ENCODE data around the gene ZSWIM5.
"Not testable (repeated sequence)": the region's sequence is repeated elsewhere in the genome, so short reads cannot be mapped to it uniquely, and the experiment has no call there.

The ZSWIM5 gene

DNA sequence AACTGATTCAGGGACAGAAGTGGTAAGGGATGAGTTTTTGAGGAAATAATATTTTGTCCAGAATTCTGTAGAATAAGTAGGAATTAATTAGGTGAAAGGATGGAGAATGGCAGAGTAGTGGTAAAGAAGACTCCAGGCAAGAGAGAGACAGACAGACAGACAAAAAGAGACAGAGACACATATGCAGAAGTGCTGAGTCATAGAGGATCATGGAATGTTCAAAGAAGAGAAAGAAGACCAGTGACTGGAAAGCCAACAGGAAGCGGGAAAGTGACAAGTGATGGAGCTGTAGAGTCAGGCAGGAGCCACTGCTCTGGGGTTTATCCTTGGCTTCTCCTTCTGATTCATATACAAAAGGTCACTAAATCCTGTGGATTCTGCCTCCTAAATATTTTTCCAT lies 108.5 kb downstream of the ZSWIM5 start:
- DNase-seq (ENCODE audit: low read depth in 1 of 2, low spot score in 1 of 2), result no peak

GRCh38 chr1:45097079-45097478 lies 109.3 kb downstream of the ZSWIM5 start:
- DNase-seq (ENCODE audit: low read depth in 1 of 2, low spot score in 1 of 2), result no peak

DNA sequence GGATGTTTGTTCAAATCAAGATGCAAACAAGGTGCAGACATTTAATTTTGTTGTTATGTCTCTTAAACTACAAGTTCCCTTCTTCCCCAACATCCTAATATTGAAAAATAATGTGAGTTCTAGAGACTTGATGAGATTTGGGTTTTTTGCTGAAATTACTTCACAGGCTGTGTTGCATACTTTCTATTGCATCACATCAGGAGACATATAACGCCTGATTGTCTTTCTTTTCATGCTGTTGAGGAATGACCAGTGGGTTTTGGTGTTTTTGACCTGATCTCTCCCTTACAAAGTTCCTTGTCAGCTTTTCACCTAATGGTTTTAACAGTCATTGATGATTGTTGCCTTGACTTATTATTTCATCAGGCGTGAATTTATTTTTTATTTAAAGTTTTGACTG lies 111.0 kb downstream of the ZSWIM5 start:
- no peak for DNase-seq (ENCODE audit: low read depth in 1 of 2, low spot score in 1 of 2)

DNA sequence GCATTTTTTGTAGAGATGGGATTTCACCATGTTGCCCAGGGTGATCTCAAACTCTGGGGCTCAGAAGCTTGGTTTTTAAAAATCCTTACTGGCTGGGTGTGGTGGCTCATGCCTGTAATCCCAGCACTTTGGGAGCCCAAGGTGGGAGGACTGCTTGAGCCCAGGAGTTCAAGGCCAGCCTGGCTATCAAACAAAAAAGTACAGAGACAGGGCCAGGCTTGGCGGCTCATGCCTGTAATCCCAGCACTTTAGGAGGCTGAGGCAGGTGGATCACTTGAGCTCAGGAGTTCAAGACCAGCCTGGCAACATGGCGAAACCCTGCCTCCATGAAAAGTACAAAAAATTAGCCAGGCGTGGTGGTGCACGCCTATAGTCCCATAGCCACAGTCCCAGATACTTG lies 112.0 kb downstream of the ZSWIM5 start:
- not testable (repeated sequence) for DNase-seq (ENCODE audit: low read depth in 1 of 2, low spot score in 1 of 2)

DNA sequence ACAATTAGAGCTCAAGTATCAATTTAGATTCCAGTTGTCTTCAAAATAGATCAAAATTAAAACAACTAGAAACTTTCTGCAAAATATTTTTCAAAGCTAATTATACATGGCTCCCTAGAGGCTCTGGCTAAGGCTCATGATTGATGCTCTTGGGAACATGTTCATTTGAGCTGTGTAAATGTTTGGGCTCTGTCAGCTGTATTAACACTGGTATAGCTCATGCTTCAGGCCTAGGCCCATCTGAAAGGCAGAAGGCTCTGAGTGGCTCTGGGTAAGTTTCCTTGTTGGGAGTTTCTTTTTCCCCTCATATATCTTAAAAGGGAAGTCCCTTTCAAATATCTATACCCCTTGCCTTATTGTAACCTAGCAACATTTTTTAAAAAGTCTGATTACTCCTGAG lies 113.1 kb downstream of the ZSWIM5 start:
- no peak for DNase-seq (ENCODE audit: low read depth in 1 of 2, low spot score in 1 of 2)

GRCh38 chr1:45089711-45090110 lies 116.7 kb downstream of the ZSWIM5 start:
- DNase-seq (ENCODE audit: low read depth in 1 of 2, low spot score in 1 of 2), result no peak

- no peak for DNase-seq (ENCODE audit: low read depth in 1 of 2, low spot score in 1 of 2)
These were observed 121.8 kb downstream of the ZSWIM5 start for GRCh38 chr1:45084562-45084961.

DNA sequence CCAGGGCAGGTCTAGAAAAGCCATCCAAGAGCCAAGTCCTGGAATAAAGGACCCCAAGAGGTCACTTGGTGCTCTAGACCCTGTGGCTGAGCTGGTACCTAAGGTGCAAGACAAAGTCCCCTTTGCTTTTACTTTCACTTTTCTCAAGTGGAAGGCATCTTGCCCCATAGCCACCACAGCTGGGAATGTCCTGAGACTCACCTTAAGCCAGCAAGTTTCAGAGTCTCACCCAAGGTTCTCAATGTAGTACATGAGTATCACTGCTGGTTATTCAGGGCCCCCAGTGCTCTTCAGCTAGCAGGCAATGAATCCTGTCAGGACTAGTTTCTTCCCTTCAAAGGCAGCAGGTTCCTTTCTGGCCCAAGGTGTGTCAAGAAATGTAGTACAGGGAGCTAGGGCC lies 126.9 kb downstream of the ZSWIM5 start:
- no peak for DNase-seq (ENCODE audit: low read depth in 1 of 2, low spot score in 1 of 2)

- DNase-seq (ENCODE audit: low read depth in 1 of 2, low spot score in 1 of 2), result not testable (repeated sequence)
These were observed 129.4 kb downstream of the ZSWIM5 start for GRCh38 chr1:45076959-45077358.

- no peak for DNase-seq (ENCODE audit: low read depth in 1 of 2, low spot score in 1 of 2)
These were observed 134.8 kb downstream of the ZSWIM5 start for GRCh38 chr1:45071567-45071966.

DNA sequence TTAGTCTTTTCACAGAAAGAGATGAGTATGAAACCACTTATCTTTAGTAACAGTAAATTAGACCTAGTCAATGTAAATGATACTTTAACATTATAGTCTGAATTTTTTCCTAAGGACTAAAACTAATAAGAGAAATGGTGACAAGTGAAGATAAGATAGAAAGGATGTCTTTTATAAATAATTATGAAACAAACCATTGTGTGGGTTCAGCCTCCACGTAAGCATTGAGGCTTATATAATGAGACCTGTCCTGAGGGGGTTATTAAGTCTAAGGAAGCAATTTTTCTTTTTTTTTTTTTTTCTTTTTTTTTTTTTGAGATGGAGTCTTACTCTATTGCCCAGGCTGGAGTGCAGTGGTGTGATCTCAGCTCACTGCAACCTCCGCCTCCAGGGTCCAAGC lies 138.6 kb downstream of the ZSWIM5 start:
- DNase-seq (ENCODE audit: low read depth in 1 of 2, low spot score in 1 of 2), result no peak

DNA sequence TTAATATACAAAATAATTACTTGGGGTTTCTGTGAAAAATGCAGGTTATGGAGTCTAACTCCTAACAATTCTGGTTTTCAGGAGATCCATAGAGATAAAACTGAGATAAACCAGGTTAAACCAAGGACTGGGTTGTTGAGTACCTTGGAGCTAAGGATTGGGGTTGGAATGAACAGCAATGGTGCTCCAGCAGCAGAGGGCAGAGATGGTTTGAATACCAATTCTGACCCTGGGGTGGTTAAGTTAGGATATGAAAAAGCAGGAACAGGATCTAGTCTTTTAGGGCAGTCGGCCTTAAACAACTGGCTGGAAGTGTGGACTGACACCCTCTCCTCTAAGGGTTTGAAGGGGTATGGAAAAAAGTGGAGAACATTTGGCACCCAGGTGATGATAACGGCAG lies 141.3 kb downstream of the ZSWIM5 start:
- DNase-seq (ENCODE audit: low read depth in 1 of 2, low spot score in 1 of 2), result no peak

DNA sequence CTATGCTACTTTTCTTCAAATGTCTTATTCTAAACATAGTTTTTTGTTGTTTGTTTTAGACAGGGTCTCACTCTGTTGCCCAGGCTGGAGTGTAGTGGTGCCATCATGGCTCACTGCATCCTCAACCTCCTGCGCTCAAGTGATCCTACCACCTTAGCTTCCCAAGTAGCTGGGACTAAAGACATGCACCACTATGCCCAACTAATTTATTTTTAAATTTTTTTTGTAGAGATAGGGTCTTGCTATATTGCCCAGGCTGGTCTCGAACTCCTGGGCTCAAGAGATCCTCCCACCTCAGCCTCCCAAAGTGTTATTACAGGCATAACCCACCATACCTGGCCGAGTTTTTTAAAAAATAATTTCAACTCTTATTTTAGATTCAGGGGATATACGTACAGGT lies 143.9 kb downstream of the ZSWIM5 start:
- not testable (repeated sequence) for DNase-seq (ENCODE audit: low read depth in 1 of 2, low spot score in 1 of 2)

GRCh38 chr1:45059829-45060228 lies 146.6 kb downstream of the ZSWIM5 start:
- DNase-seq (ENCODE audit: low read depth in 1 of 2, low spot score in 1 of 2), result no peak

- no peak for DNase-seq (ENCODE audit: low read depth in 1 of 2, low spot score in 1 of 2)
These were observed 148.9 kb downstream of the ZSWIM5 start for GRCh38 chr1:45057542-45057941.

GRCh38 chr1:45051005-45051772 lies 155.2 kb downstream of the ZSWIM5 start:
- no peak for DNase-seq (ENCODE audit: low read depth in 1 of 2, low spot score in 1 of 2)

GRCh38 chr1:45047032-45047431 lies 159.4 kb downstream of the ZSWIM5 start:
- no peak for DNase-seq (ENCODE audit: low read depth in 1 of 2, low spot score in 1 of 2)

GRCh38 chr1:45044916-45045315 lies 161.5 kb downstream of the ZSWIM5 start:
- no peak for DNase-seq (ENCODE audit: low read depth in 1 of 2, low spot score in 1 of 2)

- DNase-seq (ENCODE audit: low read depth in 1 of 2, low spot score in 1 of 2), result no peak
These were observed 163.3 kb downstream of the ZSWIM5 start for GRCh38 chr1:45043094-45043493.

DNA sequence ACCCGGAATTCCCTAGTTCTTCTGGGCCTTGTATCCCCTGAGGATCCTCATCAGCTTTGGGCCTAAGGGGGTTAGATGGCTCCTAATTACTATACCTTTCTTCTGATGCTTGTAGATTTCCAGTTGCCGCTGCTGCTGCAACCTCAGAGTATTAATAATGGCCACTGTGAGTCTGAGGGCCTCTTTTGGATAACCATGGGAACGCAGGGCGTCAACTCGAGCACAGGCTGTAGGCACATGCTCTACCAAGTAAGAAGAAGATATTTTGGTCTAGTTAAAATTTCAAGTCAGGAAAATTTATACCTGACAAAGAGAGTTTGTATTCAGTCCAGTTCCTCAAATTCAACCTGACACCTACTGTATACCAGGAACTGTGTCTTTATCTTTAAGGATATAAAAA lies 166.1 kb downstream of the ZSWIM5 start:
- no peak for DNase-seq (ENCODE audit: low read depth in 1 of 2, low spot score in 1 of 2)

DNA sequence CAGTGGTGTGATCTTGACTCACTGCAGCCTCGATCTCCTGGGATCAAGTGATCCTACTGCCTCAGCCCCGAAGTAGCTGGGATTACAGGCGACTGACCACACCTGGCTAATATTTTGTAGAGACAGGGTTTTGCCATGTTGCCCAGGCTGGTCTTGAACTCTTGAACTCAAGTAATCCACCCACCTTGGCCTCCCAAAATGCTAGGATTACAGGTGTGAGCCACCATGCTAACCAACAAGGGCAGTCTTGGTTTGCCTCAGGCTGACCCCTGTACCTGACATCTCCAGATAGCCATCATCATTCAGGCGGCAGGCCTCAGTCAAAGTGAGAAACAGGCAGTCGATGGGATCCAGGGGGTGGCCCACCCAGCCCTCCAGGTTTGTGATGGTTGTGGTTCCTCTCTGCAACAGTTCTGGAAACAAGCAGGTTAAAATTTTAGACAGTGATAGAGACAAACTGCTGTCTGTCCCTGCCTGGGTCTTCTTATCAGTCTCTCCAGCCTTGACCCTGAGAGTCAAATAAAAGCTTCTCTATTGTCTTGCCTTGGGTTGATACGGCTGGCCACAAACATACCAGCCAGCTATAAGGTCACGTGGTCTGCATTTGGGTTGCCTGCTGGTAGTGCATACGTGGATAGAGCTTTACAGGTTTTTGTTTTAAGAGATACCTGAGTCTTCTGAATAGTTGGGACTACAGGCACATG lies 167.6 kb downstream of the ZSWIM5 start:
- DNase-seq (ENCODE audit: low read depth in 1 of 2, low spot score in 1 of 2), result no peak

DNA sequence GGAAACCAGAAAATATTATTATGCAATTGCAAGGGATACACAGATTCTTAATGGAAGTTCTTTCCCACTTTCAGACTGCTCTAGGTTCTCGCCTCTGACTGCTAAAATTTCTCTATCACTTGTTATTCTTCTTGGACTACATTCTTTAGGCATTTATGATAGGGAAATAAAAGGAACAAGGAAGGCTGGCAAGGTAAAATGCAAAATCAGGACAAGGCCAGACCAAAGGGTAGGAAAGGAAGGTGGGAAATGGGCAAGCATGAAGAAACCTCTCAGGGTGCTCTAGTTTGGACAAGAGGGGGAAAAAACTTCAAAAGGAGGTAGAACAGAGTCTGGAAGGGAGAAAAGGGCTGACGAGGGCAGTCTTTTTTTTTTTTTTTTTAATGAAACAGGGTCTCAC lies 168.2 kb downstream of the ZSWIM5 start:
- DNase-seq (ENCODE audit: low read depth in 1 of 2, low spot score in 1 of 2), result no peak

- no peak for DNase-seq (ENCODE audit: low read depth in 1 of 2, low spot score in 1 of 2)
These were observed 168.9 kb downstream of the ZSWIM5 start for GRCh38 chr1:45037456-45037855.
